Stomach smooth muscle (tissue), 2 donors: ENCODE measurements around the gene CSK.
"Not testable (repeated sequence)": the region's sequence is repeated elsewhere in the genome, so short reads cannot be mapped to it uniquely, and the experiment has no call there.

Source experiments
- H3K27ac ChIP-seq: one replicate; pipeline ENCODE4 v1.7.0; 2013; ENCODE audit warnings: mild to moderate bottlenecking, low read length, inconsistent platforms
- H3K27me3 ChIP-seq, 2 donors: one replicate each; pipeline ENCODE4 v1.7.0; 2013; ENCODE audit warnings: low read length in 2 of 2; ENCODE audit not compliant: insufficient read depth in 2 of 2, control insufficient read depth in 1 of 2
- H3K36me3 ChIP-seq, 2 donors: one replicate each; pipeline ENCODE4 v1.7.0; 2013; ENCODE audit warnings: low read length in 2 of 2; ENCODE audit not compliant: control insufficient read depth in 2 of 2, insufficient read depth in 2 of 2
- H3K4me1 ChIP-seq: one replicate; pipeline ENCODE4 v1.7.0; 2013; ENCODE audit warnings: low read length; ENCODE audit not compliant: control insufficient read depth, insufficient read depth
- H3K4me3 ChIP-seq, 2 donors: one replicate each; pipeline ENCODE4 v1.7.0; 2013; ENCODE audit warnings: low read length in 2 of 2
- H3K9ac ChIP-seq, 2 donors: one replicate each; pipeline ENCODE4 v1.7.0; 2013; ENCODE audit warnings: low read length in 2 of 2, mild to moderate bottlenecking in 1 of 2
- H3K9me3 ChIP-seq, 2 donors: one replicate each; pipeline ENCODE4 v1.7.0; 2013; ENCODE audit warnings: low read length in 2 of 2; ENCODE audit not compliant: control insufficient read depth in 2 of 2
- donor health status: healthy.
- donor health status: Pancreatic carcinoma.

CSK gene

GRCh38 chr15:74781431-74782258, at the start of gene CSK:
Gene CSK (plus strand): TSS chr15:74782080. CDS start chr15:74798298, 16,218 bp downstream.
- peak within 1 kb of the TSS; percentile 89 to 94 for H3K4me3 ChIP-seq
- H3K9ac ChIP-seq: peak within 1 kb of the TSS; percentile 78 to 85
- H3K27me3 ChIP-seq: no peaks in the 10 kb centered on the region
- H3K36me3 ChIP-seq: peaks cover 0 to 2% of the 10 kb centered on the region in 2 donors
- H3K9me3 ChIP-seq: no peaks in the 10 kb centered on the region
- no peak within 1 kb of the TSS for H3K27ac ChIP-seq
- H3K4me1 ChIP-seq: peaks cover 56% of the 10 kb centered on the region

- Histone ChIP-seq H3K4me1 (peaks cover 2% of the 10 kb centered on the region), H3K27ac (no peak overlapping the region), H3K9me3 (no peaks in the 10 kb centered on the region), H3K27me3 (peaks cover 34 to 36% of the 10 kb centered on the region in 2 donors), H3K4me3 (no peak overlapping the region), H3K36me3 (no peaks in the 10 kb centered on the region), H3K9ac (no peak overlapping the region)
These were observed 49.0 kb upstream of the CSK start for GRCh38 chr15:74732846-74733245.

- no peak overlapping the region for H3K4me3 ChIP-seq
- peaks cover 32 to 36% of the 10 kb centered on the region in 2 donors for H3K27me3 ChIP-seq
- no peaks in the 10 kb centered on the region for H3K4me1 ChIP-seq
- H3K27ac ChIP-seq: no peak overlapping the region
- no peak overlapping the region for H3K9ac ChIP-seq
- no peaks in the 10 kb centered on the region for H3K9me3 ChIP-seq
- no peaks in the 10 kb centered on the region for H3K36me3 ChIP-seq
These were observed 48.6 kb upstream of the CSK start for GRCh38 chr15:74733269-74733668.

DNA sequence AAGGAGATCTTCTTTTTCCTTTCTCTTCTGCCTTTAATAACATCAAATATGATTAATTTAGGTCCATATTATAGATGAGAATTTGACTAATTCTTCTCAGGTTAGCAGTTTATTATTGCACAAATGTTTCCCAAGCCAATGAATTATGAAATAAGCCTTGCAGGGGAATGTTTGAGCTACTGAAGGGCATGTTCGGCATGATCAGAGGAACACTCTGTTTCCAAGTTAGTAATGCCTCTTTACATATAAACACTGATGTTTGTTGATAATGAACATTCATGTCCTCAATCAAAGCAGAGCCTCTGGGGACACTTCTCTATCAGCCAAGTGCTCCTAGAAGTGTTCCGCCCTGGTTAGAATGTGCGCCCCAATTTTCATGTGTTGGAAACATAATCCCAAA, 46.6 kb upstream of the CSK start:
- H3K9me3 ChIP-seq: no peaks in the 10 kb centered on the region
- no peak overlapping the region for H3K4me3 ChIP-seq
- no peaks in the 10 kb centered on the region for H3K36me3 ChIP-seq
- no peak overlapping the region for H3K9ac ChIP-seq
- H3K27ac ChIP-seq: no peak overlapping the region
- H3K4me1 ChIP-seq: no peaks in the 10 kb centered on the region
- H3K27me3 ChIP-seq: peaks cover 29 to 30% of the 10 kb centered on the region in 2 donors

DNA sequence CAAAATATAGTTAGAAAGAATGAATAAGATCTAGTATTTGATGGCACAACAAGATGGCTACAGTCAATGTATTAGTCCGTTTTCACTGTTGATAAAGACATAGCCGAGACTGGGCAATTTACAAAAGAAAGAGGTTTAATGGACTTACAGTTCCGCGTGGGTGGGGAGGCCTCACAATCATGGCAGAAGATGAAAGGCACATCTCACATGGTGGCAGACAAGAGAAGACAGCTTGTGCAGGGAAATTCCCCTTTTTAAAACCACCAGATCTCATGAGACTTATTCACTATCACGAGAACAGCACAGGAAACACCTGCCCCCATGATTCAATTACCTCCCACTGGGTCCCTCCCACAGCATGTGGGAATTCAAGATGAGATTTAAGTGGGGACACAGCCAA, 43.6 kb upstream of the CSK start:
- H3K36me3 ChIP-seq, H3K9me3 ChIP-seq, H3K27ac ChIP-seq, H3K4me1 ChIP-seq, H3K4me3 ChIP-seq, H3K9ac ChIP-seq: not testable (repeated sequence)
- H3K27me3 ChIP-seq: peaks cover 6 to 13% of the 10 kb centered on the region in 2 donors

- Histone ChIP-seq H3K9me3 (peaks cover 0 to 4% of the 10 kb centered on the region in 2 donors), H3K27me3 (peaks cover 0 to 2% of the 10 kb centered on the region in 2 donors), H3K36me3 (no peaks in the 10 kb centered on the region), H3K4me1 (no peaks in the 10 kb centered on the region), H3K4me3 (no peak overlapping the region), H3K27ac (no peak overlapping the region), H3K9ac (no peak overlapping the region)
These were observed 39.5 kb upstream of the CSK start for GRCh38 chr15:74742422-74742821.

GRCh38 chr15:74746389-74746788, 35.5 kb upstream of the CSK start:
- Histone ChIP-seq H3K4me1 (no peaks in the 10 kb centered on the region), H3K27ac (no peak overlapping the region), H3K9ac (no peak overlapping the region), H3K36me3 (no peaks in the 10 kb centered on the region), H3K9me3 (peaks cover 0 to 4% of the 10 kb centered on the region in 2 donors), H3K4me3 (no peak overlapping the region), H3K27me3 (peaks cover 2 to 3% of the 10 kb centered on the region in 2 donors)

DNA sequence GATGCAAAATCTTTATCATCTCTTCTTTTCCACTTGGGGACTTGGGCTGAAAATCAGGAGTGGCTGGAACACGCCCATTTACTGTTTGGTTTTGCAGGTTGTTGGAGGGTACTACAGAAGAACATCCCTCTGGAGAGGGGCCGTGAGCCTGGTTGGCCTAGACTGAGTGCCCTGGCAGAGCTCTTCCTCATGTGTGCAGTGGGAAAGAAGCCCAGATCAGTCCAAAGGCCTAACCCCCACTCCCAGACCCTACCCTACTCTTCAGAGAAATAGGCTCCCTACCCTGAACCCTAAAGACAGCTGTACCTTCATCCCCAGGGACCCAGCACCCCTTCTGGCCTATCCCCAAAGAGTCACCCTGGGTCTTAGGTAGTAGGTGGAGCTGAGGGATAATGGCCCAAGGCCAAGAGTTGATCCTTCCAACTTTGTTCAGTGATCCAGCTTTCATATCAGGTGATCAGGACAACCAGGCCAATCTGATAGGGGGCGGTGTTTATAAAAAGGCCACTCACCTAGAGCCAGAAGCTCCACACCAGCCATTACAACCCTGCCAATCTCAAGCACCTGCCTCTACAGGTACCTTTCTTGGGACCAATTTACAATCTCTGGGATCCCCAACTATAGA, 33.4 kb upstream of the CSK start, which contains the start of gene CYP1A2:
Gene CYP1A2 (plus strand): TSS at position 524 of the 625 bp plus-strand sequence. CDS start 894 bp downstream, outside the sequence.
- Histone ChIP-seq H3K27ac (no peak within 1 kb of the TSS), H3K9ac (no peak within 1 kb of the TSS)

DNA sequence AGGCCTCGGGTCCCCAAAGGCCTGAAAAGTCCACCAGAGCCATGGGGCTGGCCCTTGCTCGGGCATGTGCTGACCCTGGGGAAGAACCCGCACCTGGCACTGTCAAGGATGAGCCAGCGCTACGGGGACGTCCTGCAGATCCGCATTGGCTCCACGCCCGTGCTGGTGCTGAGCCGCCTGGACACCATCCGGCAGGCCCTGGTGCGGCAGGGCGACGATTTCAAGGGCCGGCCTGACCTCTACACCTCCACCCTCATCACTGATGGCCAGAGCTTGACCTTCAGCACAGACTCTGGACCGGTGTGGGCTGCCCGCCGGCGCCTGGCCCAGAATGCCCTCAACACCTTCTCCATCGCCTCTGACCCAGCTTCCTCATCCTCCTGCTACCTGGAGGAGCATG, 32.0 kb upstream of the CSK start:
- Histone ChIP-seq H3K9ac (no peak overlapping the region), H3K4me1 (no peaks in the 10 kb centered on the region), H3K27me3 (peaks cover 2 to 6% of the 10 kb centered on the region in 2 donors), H3K9me3 (no peaks in the 10 kb centered on the region), H3K36me3 (no peaks in the 10 kb centered on the region), H3K27ac (no peak overlapping the region), H3K4me3 (no peak overlapping the region)

More for the DNA sequence above, 33.4 kb upstream of the CSK start, which contains the start of gene CYP1A2:
- Histone ChIP-seq H3K4me3 (no peak within 1 kb of the TSS), H3K27me3 (peaks cover 2 to 6% of the 10 kb centered on the region in 2 donors), H3K9me3 (no peaks in the 10 kb centered on the region), H3K36me3 (no peaks in the 10 kb centered on the region), H3K4me1 (no peaks in the 10 kb centered on the region)

DNA sequence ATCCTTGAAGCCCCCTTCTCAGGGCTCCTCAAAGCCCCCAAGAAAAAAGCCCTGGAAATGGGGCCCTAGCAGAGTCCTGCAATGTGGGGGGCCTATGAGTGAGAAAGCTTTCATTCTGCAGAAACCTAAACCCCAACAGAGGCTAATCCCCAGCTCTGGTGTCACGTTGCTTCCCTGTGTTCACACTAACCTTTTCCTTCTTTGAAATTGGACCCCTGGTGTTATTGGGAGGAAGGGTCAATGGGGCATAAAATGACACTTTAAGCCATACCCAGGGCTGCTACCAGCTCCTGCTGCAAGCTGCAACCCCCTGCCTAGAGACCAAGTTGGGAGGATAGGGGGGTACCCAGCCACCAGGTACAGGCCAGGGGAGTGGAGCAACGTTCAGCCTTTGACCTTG, 31.1 kb upstream of the CSK start:
- Histone ChIP-seq H3K9ac (no peak overlapping the region), H3K27ac (no peak overlapping the region), H3K4me1 (no peaks in the 10 kb centered on the region), H3K4me3 (no peak overlapping the region), H3K27me3 (peaks cover 2 to 6% of the 10 kb centered on the region in 2 donors), H3K36me3 (no peaks in the 10 kb centered on the region), H3K9me3 (no peaks in the 10 kb centered on the region)

- H3K36me3 ChIP-seq: no peaks in the 10 kb centered on the region
- H3K4me3 ChIP-seq: no peak overlapping the region
- H3K9me3 ChIP-seq: no peaks in the 10 kb centered on the region
- no peak overlapping the region for H3K9ac ChIP-seq
- H3K27me3 ChIP-seq: peaks cover 2 to 6% of the 10 kb centered on the region in 2 donors
- no peak overlapping the region for H3K27ac ChIP-seq
- H3K4me1 ChIP-seq: no peaks in the 10 kb centered on the region
These were observed 29.9 kb upstream of the CSK start for GRCh38 chr15:74752011-74752410.
